ENCODE results near the gene TBX2. TPM values are rescaled to one million over a fixed set of nuclear protein-coding genes. Genes with fewer than 3 reads are reported as not detected.

The TBX2 gene
- total RNA-seq (ENCODE audit: unreplicated experiment): 0.23 TPM
- long read RNA-seq: 0 reads

DNA sequence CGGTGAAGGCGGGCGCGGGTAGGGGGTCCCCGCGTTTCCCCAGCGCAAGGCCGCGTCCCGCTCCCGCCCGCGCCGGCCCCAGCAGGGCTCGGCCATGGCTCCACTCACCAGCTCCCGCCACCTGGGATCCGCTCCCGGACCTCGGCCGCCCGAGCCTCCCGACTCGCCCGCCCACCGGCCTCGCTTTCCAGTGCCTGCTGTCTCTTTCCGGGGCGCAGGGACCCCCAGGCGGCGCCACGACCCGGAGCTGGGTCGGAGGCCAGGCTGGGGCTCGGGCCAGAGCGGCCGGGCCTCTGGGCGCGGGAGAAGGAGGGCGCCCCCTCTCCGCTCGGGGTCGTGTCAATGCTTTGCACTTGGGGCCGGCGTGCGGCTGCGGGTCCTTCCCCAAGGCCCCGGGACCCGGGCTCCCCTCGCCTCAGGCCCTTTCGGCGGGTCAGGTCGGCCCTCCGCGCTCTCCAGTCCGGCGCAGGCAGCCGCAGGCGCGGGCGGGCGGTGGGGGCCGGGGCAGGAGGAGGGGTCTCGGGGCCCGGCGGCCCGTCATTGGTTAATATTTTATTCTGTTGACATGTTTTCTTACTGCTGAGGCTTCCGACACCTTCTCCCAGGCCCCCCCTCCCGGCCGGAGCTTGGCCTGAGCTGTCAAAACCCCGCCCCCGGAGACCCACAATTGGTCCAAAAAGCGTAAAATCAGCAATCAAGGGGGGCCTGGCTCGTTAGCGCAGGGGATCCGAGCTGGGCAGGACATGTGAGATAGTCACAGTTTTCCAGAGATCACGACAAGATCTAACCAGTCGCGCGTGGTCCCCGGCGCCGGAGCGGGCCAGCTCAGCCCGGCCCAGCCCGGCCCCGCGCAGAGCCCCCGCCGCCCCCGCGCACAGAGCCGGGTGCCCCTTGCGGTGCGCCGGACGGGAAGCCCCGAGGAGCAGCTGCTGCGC is at the start of gene TBX2:
Gene TBX2 (plus strand): TSS at position 713 of the 935 bp plus-strand sequence. CDS start 334 bp downstream, outside the sequence.
- Mint-ChIP-seq H3K9me3 (ENCODE audit: unreplicated experiment) (no peaks in the 10 kb centered on the region), H3K27me3 (ENCODE audit: unreplicated experiment) (peaks cover 50% of the 10 kb centered on the region), H3K4me1 (ENCODE audit: unreplicated experiment) (peaks cover 20% of the 10 kb centered on the region), H3K27ac (ENCODE audit: unreplicated experiment) (no peak within 1 kb of the TSS), H3K36me3 (ENCODE audit: low read depth, unreplicated experiment) (peaks cover 12% of the 10 kb centered on the region), H3K4me3 (ENCODE audit: unreplicated experiment) (peak within 1 kb of the TSS; percentile 89)
- TF ChIP-seq, protein P1, sequence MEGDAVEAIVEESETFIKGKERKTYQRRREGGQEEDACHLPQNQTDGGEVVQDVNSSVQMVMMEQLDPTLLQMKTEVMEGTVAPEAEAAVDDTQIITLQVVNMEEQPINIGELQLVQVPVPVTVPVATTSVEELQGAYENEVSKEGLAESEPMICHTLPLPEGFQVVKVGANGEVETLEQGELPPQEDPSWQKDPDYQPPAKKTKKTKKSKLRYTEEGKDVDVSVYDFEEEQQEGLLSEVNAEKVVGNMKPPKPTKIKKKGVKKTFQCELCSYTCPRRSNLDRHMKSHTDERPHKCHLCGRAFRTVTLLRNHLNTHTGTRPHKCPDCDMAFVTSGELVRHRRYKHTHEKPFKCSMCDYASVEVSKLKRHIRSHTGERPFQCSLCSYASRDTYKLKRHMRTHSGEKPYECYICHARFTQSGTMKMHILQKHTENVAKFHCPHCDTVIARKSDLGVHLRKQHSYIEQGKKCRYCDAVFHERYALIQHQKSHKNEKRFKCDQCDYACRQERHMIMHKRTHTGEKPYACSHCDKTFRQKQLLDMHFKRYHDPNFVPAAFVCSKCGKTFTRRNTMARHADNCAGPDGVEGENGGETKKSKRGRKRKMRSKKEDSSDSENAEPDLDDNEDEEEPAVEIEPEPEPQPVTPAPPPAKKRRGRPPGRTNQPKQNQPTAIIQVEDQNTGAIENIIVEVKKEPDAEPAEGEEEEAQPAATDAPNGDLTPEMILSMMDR (IDR thresholded peaks at IDR 0.05; ENCODE audit: unreplicated experiment): no peak
- DNase-seq (ENCODE audit: low spot score): peak; percentile 47

DNA sequence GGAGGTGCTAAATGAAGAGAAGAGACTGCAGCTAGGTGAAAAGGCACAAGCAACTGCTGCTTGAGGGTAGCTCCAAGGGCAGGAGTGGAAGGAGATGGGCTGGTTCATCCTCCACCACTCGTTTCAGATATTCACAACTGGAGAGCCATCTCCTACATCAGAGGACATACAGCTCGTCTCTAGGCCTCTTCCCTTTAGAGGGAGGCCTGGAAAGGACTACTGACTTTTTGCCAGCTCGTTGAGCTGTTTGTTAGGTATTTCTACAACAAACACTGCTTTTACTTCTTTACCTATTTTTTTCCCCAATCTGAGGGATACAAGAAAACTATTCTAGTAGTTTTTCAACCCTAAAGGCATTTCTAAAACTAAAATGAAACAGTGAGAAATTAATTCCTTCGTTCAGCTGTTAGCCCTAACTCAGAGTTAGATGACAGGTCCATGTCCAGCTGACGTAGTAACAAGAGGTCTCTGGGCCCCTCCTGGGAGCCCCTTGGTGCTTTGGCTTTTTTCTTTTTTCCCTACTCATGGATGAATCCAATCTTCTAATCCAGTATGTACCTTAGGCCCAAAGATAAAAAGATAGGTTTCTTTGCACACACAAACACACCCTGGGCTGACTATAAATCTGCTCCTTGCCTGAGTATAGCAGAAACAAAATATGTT is 47.8 kb upstream of the TBX2 start:
- Mint-ChIP-seq H3K36me3 (ENCODE audit: low read depth, unreplicated experiment) (peaks cover 3% of the 10 kb centered on the region), H3K27me3 (ENCODE audit: unreplicated experiment) (peaks cover 4% of the 10 kb centered on the region), H3K4me1 (ENCODE audit: unreplicated experiment) (peaks cover 19% of the 10 kb centered on the region), H3K27ac (ENCODE audit: unreplicated experiment) (peak overlapping the region; percentile 8), H3K4me3 (ENCODE audit: unreplicated experiment) (no peak overlapping the region), H3K9me3 (ENCODE audit: unreplicated experiment) (no peaks in the 10 kb centered on the region)
- TF ChIP-seq, protein P1 (IDR thresholded peaks at IDR 0.05; ENCODE audit: unreplicated experiment): no peak
- no peak for DNase-seq (ENCODE audit: low spot score)

DNA sequence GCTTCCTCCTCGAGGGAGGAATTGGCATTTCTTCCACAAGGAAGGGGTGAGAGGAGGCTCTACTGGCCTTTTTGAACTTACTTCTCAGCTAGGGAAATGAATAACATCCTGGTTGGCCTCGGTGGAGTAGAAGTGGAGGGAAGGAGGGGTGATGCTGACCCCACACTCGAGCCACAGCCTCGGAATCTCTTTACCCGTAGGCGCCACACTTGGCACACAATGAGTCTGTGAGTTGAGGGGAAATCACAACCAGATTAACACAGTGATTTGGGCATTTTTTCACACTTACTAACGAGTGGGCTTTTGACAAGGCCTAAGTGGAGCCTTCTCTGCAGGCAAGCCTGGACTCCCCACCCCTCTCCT is 47.3 kb upstream of the TBX2 start:
- TF ChIP-seq, protein P1 (IDR thresholded peaks at IDR 0.05; ENCODE audit: unreplicated experiment): no peak
- H3K27me3 Mint-ChIP-seq (ENCODE audit: unreplicated experiment): peaks cover 4% of the 10 kb centered on the region
- no peaks in the 10 kb centered on the region for H3K9me3 Mint-ChIP-seq (ENCODE audit: unreplicated experiment)
- peaks cover 19% of the 10 kb centered on the region for H3K4me1 Mint-ChIP-seq (ENCODE audit: unreplicated experiment)
- H3K27ac Mint-ChIP-seq (ENCODE audit: unreplicated experiment): no peak overlapping the region
- H3K36me3 Mint-ChIP-seq (ENCODE audit: low read depth, unreplicated experiment): peaks cover 3% of the 10 kb centered on the region
- DNase-seq (ENCODE audit: low spot score): no peak
- H3K4me3 Mint-ChIP-seq (ENCODE audit: unreplicated experiment): no peak overlapping the region

DNA sequence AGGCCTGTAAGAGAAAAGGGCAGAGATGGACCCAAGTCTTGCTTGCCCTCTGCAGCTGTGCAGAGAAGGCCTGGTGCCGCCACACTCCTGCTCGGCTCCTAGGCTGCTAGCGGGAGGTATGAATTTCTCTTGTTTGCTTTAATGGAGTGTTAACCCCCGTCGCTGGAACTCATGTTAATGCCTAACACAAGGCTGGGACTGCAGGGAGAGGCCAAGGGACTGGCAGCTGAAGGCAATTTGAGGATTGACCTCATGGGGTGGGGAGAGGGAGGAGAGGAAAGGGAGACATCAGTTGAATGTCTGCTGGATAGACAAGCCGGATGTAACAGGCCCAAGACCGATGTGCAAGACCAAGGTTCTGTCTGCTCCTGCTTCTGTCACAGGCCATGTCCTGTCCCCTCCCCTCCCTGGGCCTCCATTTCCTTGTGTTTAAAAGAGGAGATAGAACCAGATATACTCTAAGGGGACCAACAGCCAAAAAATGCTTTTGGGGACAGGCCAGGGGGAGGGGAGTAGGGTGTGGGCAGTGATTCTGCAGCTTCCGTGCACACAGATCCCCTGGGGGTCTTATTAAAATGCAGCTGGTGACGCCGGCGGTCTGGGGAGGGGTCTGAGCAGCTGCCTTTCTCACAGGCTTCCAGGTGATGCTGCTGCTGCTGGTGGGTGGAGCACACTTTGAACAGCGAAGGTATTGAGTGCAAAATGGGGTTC is 46.7 kb upstream of the TBX2 start:
- TF ChIP-seq, protein P1 (IDR thresholded peaks at IDR 0.05; ENCODE audit: unreplicated experiment): no peak
- no peaks in the 10 kb centered on the region for H3K9me3 Mint-ChIP-seq (ENCODE audit: unreplicated experiment)
- no peak overlapping the region for H3K4me3 Mint-ChIP-seq (ENCODE audit: unreplicated experiment)
- no peak overlapping the region for H3K27ac Mint-ChIP-seq (ENCODE audit: unreplicated experiment)
- H3K36me3 Mint-ChIP-seq (ENCODE audit: low read depth, unreplicated experiment): no peaks in the 10 kb centered on the region
- peaks cover 4% of the 10 kb centered on the region for H3K27me3 Mint-ChIP-seq (ENCODE audit: unreplicated experiment)
- no peak for DNase-seq (ENCODE audit: low spot score)
- peaks cover 19% of the 10 kb centered on the region for H3K4me1 Mint-ChIP-seq (ENCODE audit: unreplicated experiment)
